SU-DHL-6 (cell line): ENCODE results near the gene PDE4B.
"Not testable (repeated sequence)": the region's sequence is repeated elsewhere in the genome, so short reads cannot be mapped to it uniquely, and the experiment has no call there.

ENCODE experiments used
- H2AFZ ChIP-seq: fragments of 200-600 bp; sonication (generic); 2 replicates; pipeline ENCODE4 v1.6.1; 2014; ENCODE audit warnings: low read depth, mild to moderate bottlenecking, moderate library complexity, mixed read lengths, antibody characterized with exemption, low read length; ENCODE audit not compliant: severe bottlenecking
- H3F3A ChIP-seq: fragments of 200-600 bp; shearing (Covaris generic); 2 replicates; pipeline ENCODE4 v1.6.0; 2016; ENCODE audit warnings: antibody characterized with exemption, mild to moderate bottlenecking; ENCODE audit not compliant: insufficient read depth
- H3K27ac ChIP-seq: fragments of 200-600 bp; sonication (generic); 2 replicates; pipeline ENCODE4 v1.5.1; 2016; ENCODE audit warnings: low read depth, mild to moderate bottlenecking, low read length, moderate library complexity, mixed read lengths
- H3K27me3 ChIP-seq: fragments of 200-600 bp; sonication (generic), shearing (Covaris generic); 2 replicates; pipeline ENCODE4 v1.6.0; 2014; ENCODE audit warnings: mild to moderate bottlenecking, low read length
- H3K36me3 ChIP-seq: fragments of 200-600 bp; sonication (generic); 2 replicates; pipeline ENCODE4 v1.6.1; 2014; ENCODE audit warnings: mild to moderate bottlenecking, low read length, mixed read lengths
- H3K4me2 ChIP-seq: fragments of 300-600, 200-600 bp; shearing (Covaris generic), sonication (generic); 2 replicates; pipeline ENCODE4 v1.6.0; 2014; ENCODE audit warnings: low read length, low read depth, mild to moderate bottlenecking; ENCODE audit not compliant: poor library complexity, severe bottlenecking
- H3K4me3 ChIP-seq: fragments of 200-600 bp; sonication (generic); 2 replicates; pipeline ENCODE4 v1.5.1; 2014; ENCODE audit warnings: antibody characterized with exemption, low read length, mild to moderate bottlenecking, mixed read lengths; ENCODE audit not compliant: insufficient read depth, poor library complexity, severe bottlenecking
- H3K79me2 ChIP-seq: fragments of 200-600 bp; sonication (generic); 2 replicates; pipeline ENCODE4 v1.6.1; 2014; ENCODE audit warnings: mild to moderate bottlenecking, low read length, moderate library complexity; ENCODE audit not compliant: insufficient read depth
- H3K9ac ChIP-seq: fragments of 200-600 bp; sonication (generic); 2 replicates; pipeline ENCODE4 v1.7.0; 2014; ENCODE audit warnings: mild to moderate bottlenecking, low read length
- H3K9me2 ChIP-seq: fragments of 200-600 bp; sonication (generic); replicated peaks from 2 replicates; pipeline ENCODE4 v1.6.1; 2014; ENCODE audit warnings: low read length; ENCODE audit not compliant: insufficient read depth
- H3K9me3 ChIP-seq: fragments of 200-600 bp; sonication (generic); 2 replicates; pipeline ENCODE4 v1.6.1; 2014; ENCODE audit warnings: low read length, mixed read lengths; ENCODE audit not compliant: insufficient read depth
- H4K20me1 ChIP-seq: fragments of 200-600 bp; sonication (generic); 2 replicates; pipeline ENCODE4 v1.6.1; 2014; ENCODE audit warnings: low read depth, mild to moderate bottlenecking, antibody characterized with exemption, low read length, moderate library complexity, mixed read lengths
- CTCF ChIP-seq: fragments of 200-600 bp; sonication (generic); IDR thresholded peaks from one replicate; pipeline ENCODE4 v1.5.1; 2017; ENCODE audit warnings: antibody characterized with exemption, mild to moderate bottlenecking, low read length, moderate library complexity; ENCODE audit not compliant: insufficient read depth, poor library complexity, severe bottlenecking
- EZH2phosphoT487 ChIP-seq: fragments of 200-600 bp; sonication (generic), shearing (Covaris generic); conservative IDR thresholded peaks from 2 replicates; pipeline ENCODE4 v1.6.1; 2018; ENCODE audit warnings: mild to moderate bottlenecking, antibody characterized with exemption, low read length, moderate library complexity, mixed read lengths

PDE4B gene

GRCh38 chr1:66415866-66416265 is 623.2 kb downstream of the PDE4B start:
- Histone ChIP-seq H4K20me1 (no peaks in the 10 kb centered on the region), H3K9me3 (no peaks in the 10 kb centered on the region), H3K9me2 (no peaks in the 10 kb centered on the region), H3K27ac (no peak overlapping the region), H3K27me3 (no peaks in the 10 kb centered on the region), H3K79me2 (no peaks in the 10 kb centered on the region), H3K4me3 (no peak overlapping the region), H3K9ac (no peak overlapping the region), H3K4me2 (no peak overlapping the region), H2AFZ (no peak overlapping the region), H3K36me3 (no peaks in the 10 kb centered on the region), H3F3A (no peaks in the 10 kb centered on the region)
- TF ChIP-seq CTCF = no peak
- TF ChIP-seq EZH2phosphoT487 = no peak

- no peaks in the 10 kb centered on the region for H3K9me2 ChIP-seq
- TF ChIP-seq EZH2phosphoT487 (no peak), CTCF (no peak)
Observed at GRCh38 chr1:66416295-66416694, 623.6 kb downstream of the PDE4B start.

GRCh38 chr1:66418021-66418420 is 625.3 kb downstream of the PDE4B start:
- H3K4me3 ChIP-seq = no peak overlapping the region
- no peak overlapping the region for H3K9ac ChIP-seq
- H3K27ac ChIP-seq = no peak overlapping the region
- H4K20me1 ChIP-seq = no peaks in the 10 kb centered on the region
- no peaks in the 10 kb centered on the region for H3K9me3 ChIP-seq
- H3F3A ChIP-seq = no peaks in the 10 kb centered on the region
- no peaks in the 10 kb centered on the region for H3K36me3 ChIP-seq
- H3K27me3 ChIP-seq = no peaks in the 10 kb centered on the region
- no peak for TF ChIP-seq EZH2phosphoT487
- no peak for TF ChIP-seq CTCF
- H3K79me2 ChIP-seq = no peaks in the 10 kb centered on the region
- H3K4me2 ChIP-seq = no peak overlapping the region
- H3K9me2 ChIP-seq = no peaks in the 10 kb centered on the region
- H2AFZ ChIP-seq = no peak overlapping the region

More at GRCh38 chr1:66416295-66416694, 623.6 kb downstream of the PDE4B start:
- Histone ChIP-seq H4K20me1 (no peaks in the 10 kb centered on the region), H3K4me3 (no peak overlapping the region), H3K36me3 (no peaks in the 10 kb centered on the region), H3K27me3 (no peaks in the 10 kb centered on the region), H3K9me3 (no peaks in the 10 kb centered on the region), H2AFZ (no peak overlapping the region), H3K79me2 (no peaks in the 10 kb centered on the region), H3K9ac (no peak overlapping the region), H3F3A (no peaks in the 10 kb centered on the region), H3K27ac (no peak overlapping the region), H3K4me2 (no peak overlapping the region)

GRCh38 chr1:66420171-66420570 is 627.5 kb downstream of the PDE4B start:
- H2AFZ ChIP-seq, H3K27me3 ChIP-seq, H3K4me3 ChIP-seq, H4K20me1 ChIP-seq, H3K9me3 ChIP-seq, H3K79me2 ChIP-seq, H3F3A ChIP-seq, H3K36me3 ChIP-seq, H3K9me2 ChIP-seq, H3K27ac ChIP-seq, H3K9ac ChIP-seq, H3K4me2 ChIP-seq: not testable (repeated sequence)

GRCh38 chr1:66420906-66421305 is 628.2 kb downstream of the PDE4B start:
- H3K27ac ChIP-seq, H3K9me3 ChIP-seq, H3K79me2 ChIP-seq, H3K4me2 ChIP-seq, H4K20me1 ChIP-seq, H3K36me3 ChIP-seq, H3K9ac ChIP-seq, H3K9me2 ChIP-seq, H2AFZ ChIP-seq, H3F3A ChIP-seq, H3K27me3 ChIP-seq, H3K4me3 ChIP-seq: not testable (repeated sequence)
